Measurements from ENCODE around the gene USP27X. TPM values are rescaled to one million over a fixed set of nuclear protein-coding genes. Genes with fewer than 3 reads are reported as not detected.

The USP27X gene
- total and polyA plus RNA-seq, 8 donors, result 0.29 to 4.0 (median 2.1) TPM; not detected in 1

DNA sequence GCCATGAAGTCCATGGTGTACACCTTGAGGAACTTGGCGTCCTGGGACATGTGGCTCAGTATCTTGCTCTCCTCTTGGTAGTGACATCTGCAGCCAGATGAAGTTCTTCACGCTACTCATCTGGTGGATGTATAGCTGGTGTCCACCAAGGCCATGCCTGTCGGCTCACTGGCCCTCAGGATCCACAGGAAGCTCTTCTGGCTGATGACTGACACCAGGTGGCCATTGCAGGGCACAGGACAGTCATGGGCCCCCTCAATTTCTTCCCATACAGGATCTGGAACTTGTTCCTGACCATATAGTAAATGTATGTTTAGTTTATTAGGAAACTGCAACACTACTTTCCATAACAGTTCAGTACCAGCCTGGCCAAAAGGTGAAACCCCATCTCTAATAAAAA is 32.8 kb downstream of the USP27X start:
- Histone ChIP-seq H3K4me3 (no peak overlapping the region), H3K27me3 (peaks cover 0 to 8% (median 0%) of the 10 kb centered on the region in 3 donors), H3K4me1 (no peaks in the 10 kb centered on the region), H3K36me3 (no peaks in the 10 kb centered on the region), H3K27ac (no peak overlapping the region), H3K9me3 (no peaks in the 10 kb centered on the region)
- intact Hi-C loops (cut with DNase I; ENCODE audit: low total_unique reads), result no loop called here
- TF ChIP-seq, protein P1, sequence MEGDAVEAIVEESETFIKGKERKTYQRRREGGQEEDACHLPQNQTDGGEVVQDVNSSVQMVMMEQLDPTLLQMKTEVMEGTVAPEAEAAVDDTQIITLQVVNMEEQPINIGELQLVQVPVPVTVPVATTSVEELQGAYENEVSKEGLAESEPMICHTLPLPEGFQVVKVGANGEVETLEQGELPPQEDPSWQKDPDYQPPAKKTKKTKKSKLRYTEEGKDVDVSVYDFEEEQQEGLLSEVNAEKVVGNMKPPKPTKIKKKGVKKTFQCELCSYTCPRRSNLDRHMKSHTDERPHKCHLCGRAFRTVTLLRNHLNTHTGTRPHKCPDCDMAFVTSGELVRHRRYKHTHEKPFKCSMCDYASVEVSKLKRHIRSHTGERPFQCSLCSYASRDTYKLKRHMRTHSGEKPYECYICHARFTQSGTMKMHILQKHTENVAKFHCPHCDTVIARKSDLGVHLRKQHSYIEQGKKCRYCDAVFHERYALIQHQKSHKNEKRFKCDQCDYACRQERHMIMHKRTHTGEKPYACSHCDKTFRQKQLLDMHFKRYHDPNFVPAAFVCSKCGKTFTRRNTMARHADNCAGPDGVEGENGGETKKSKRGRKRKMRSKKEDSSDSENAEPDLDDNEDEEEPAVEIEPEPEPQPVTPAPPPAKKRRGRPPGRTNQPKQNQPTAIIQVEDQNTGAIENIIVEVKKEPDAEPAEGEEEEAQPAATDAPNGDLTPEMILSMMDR (IDR thresholded peaks at IDR 0.05), result no peak
- no peak for TF ChIP-seq EP300 (IDR thresholded peaks at IDR 0.05)
- no peak for TF ChIP-seq POLR2A (IDR thresholded peaks at IDR 0.05)
- TF ChIP-seq POLR2AphosphoS5 (IDR thresholded peaks at IDR 0.05), result no peak
- DNase-seq, result no peak
- 56 to 84% (median 76%) methylated on average over 2 to 3 of the region's 3 CpGs; no CpG with 5 or more reads in 1 of the 5 donors for WGBS, 5 donors

- Histone ChIP-seq H3K4me3 (no peak overlapping the region), H3K4me1 (no peaks in the 10 kb centered on the region), H3K9me3 (no peaks in the 10 kb centered on the region), H3K27ac (no peak overlapping the region), H3K36me3 (no peaks in the 10 kb centered on the region), H3K27me3 (peaks cover 0 to 8% (median 0%) of the 10 kb centered on the region in 3 donors)
- DNase-seq, result no peak
- TF ChIP-seq POLR2AphosphoS5 (IDR thresholded peaks at IDR 0.05) (no peak), POLR2A (IDR thresholded peaks at IDR 0.05) (no peak), EP300 (IDR thresholded peaks at IDR 0.05) (no peak)
- TF ChIP-seq, protein P1 (IDR thresholded peaks at IDR 0.05), result no peak
- intact Hi-C loops (cut with DNase I; ENCODE audit: low total_unique reads), result no loop called here
- WGBS, 5 donors, result 65 to 78% (median 68%) methylated on average over 2 to 3 of the region's 3 CpGs
Observed at GRCh38 chrX:49912861-49913260, 33.6 kb downstream of the USP27X start.

DNA sequence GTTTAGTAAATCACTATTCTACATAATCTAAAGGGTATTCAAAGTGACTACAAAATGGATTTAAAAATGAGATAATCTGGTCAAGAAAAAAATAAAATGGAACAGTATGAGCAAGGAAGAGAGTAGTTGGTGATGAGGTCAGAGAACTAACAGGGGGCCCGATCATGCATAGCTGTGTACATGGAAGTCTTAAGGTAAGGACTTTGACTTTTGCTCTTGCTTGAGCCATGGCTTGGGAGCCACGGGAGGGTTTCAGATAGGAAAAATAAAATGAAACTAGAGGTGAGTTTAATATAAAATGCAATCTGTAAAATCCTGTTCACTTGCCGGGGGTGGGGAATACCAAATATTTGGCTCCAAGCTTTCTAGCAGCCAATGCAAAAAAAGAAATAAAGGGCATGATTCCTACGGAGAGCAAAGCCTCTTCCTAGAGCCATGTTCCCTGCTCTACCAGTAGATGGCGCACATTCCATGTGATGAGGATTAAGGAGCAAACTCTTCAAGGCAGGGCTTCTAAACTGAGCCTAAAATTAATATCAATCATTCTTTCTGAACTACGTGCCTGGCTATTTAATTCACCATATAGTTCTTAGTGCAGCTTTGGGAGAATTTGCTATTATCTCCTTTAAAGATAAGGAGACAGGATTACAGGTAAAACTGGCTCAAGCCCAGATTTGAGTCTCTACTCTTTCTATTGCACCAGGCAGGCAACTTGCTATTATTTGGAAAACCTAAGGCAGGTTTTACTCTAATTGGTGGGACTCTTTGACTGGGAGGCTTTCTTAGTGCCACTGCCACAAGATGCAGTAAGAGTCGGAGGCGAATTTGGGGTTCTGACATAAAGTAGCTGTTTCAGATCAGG is 36.3 kb downstream of the USP27X start:
- peak; percentile 50 to 78 for DNase-seq
- peaks cover 0 to 8% (median 0%) of the 10 kb centered on the region in 3 donors for H3K27me3 ChIP-seq
- intact Hi-C loops (cut with DNase I; ENCODE audit: low total_unique reads), result no loop called here
- no peak overlapping the region for H3K27ac ChIP-seq
- WGBS, 5 donors, result 20 to 27% (median 23%) methylated on average over 8 of the region's 8 CpGs
- H3K9me3 ChIP-seq, result no peaks in the 10 kb centered on the region
- H3K36me3 ChIP-seq, result no peaks in the 10 kb centered on the region
- peak in 1 of 3 donors; percentile 7 for TF ChIP-seq POLR2AphosphoS5 (IDR thresholded peaks at IDR 0.05)
- TF ChIP-seq, protein P1 (IDR thresholded peaks at IDR 0.05), result peak in 5 of 7 experiments; percentile 55 to 83 (median 68)
- TF ChIP-seq POLR2A (IDR thresholded peaks at IDR 0.05), result no peak
- TF ChIP-seq EP300 (IDR thresholded peaks at IDR 0.05), result no peak
- H3K4me3 ChIP-seq, result no peak overlapping the region
- peaks cover 0 to 13% (median 7%) of the 10 kb centered on the region in 4 donors for H3K4me1 ChIP-seq

- TF ChIP-seq, protein P1 (IDR thresholded peaks at IDR 0.05), result peak in 5 of 7 experiments; percentile 30 to 84 (median 62)
- no peak for TF ChIP-seq POLR2A (IDR thresholded peaks at IDR 0.05)
- no peaks in the 10 kb centered on the region for H3K9me3 ChIP-seq
- 6 to 15% (median 14%) methylated on average over 8 of the region's 8 CpGs for WGBS, 5 donors
- no peaks in the 10 kb centered on the region for H3K36me3 ChIP-seq
- H3K27ac ChIP-seq, result no peak overlapping the region
- no peaks in the 10 kb centered on the region for H3K27me3 ChIP-seq
- intact Hi-C loops (cut with DNase I; ENCODE audit: low total_unique reads), result no loop called here
- H3K4me3 ChIP-seq, result no peak overlapping the region
- peak; percentile 55 to 59 for DNase-seq
- peaks cover 0 to 19% (median 10%) of the 10 kb centered on the region in 4 donors for H3K4me1 ChIP-seq
Observed at GRCh38 chrX:49919617-49920016, 40.3 kb downstream of the USP27X start.
